K562 (cell line): ENCODE results near the gene UNC93B1. TPM values are rescaled to one million over a fixed set of nuclear protein-coding genes. Genes with fewer than 3 reads are reported as not detected.

ENCODE experiments used
- ATAC-seq: fragments of 200-7000 bp; cut with Tn5 transposase; 3 replicates; pipeline ENCODE4 v1.9.1; 2020; ENCODE audit warnings: moderate library complexity
- BruUV-seq: library from RNA; stranded (reverse); fragments of 400-500 nt; replicated peaks from 2 replicates; lab custom pipeline; 2021; lab: Mats Ljungman, UMichigan
- CTCF ChIA-PET: fragments of 300-600 bp; formaldehyde crosslinking; extraction: SDS; loops from one replicate; lab custom pipeline; 2021; ENCODE audit warnings: low intra/inter-chr PET ratio; lab: Yijun Ruan, JAX
- POLR2A ChIA-PET: fragments of 300-600, 350-650 bp; sonication (Branson Sonifier 250); formaldehyde crosslinking; extraction: SDS; loops from one replicate; lab custom pipeline; 2021; ENCODE audit warnings: antibody characterized with exemption, inconsistent platforms; lab: Yijun Ruan, JAX
- DNase-seq, 4 experiments: peaks; one replicate each; pipeline versions ENCODE4 v3.0.0 to v3.0.0-alpha.2; 2011 to 2018; ENCODE audit warnings: low spot score in 3 of 4, mixed read lengths in 3 of 4; ENCODE audit errors: extremely low read depth in 1 of 4
- FAIRE-seq: peaks from 2 replicates; lab custom pipeline; 2011; peaks lifted over from hg19 to GRCh38; lab: Jason Lieb, UNC
- H2AFZ ChIP-seq: 2 replicates; pipeline ENCODE4 v1.6.0; 2011; ENCODE audit warnings: low read depth, low read length, control low read depth, inconsistent platforms
- H3K27ac ChIP-seq: fragments of 200-600 bp; 3 replicates; pipeline ENCODE4 v1.8.0; 2011; ENCODE audit warnings: low read depth, mild to moderate bottlenecking, control low read depth, inconsistent platforms, low read length, moderate library complexity, mixed read lengths; ENCODE audit errors: extremely low read depth
- H3K27me3 ChIP-seq, 2 experiments: fragments of 300-600 bp in 1 of 2; 2 replicates in 1 of 2; 3 replicates in 1 of 2; pipeline versions ENCODE4 v1.6.0 to v1.8.0; 2011; ENCODE audit warnings: inconsistent platforms in 2 of 2, low read length in 2 of 2, mild to moderate bottlenecking in 1 of 2, mixed read lengths in 1 of 2, moderate library complexity in 1 of 2; ENCODE audit not compliant: control insufficient read depth in 2 of 2, insufficient read depth in 2 of 2
- H3K36me3 ChIP-seq: fragments of 300-600 bp; 3 replicates; pipeline ENCODE4 v1.8.0; 2011; ENCODE audit warnings: mild to moderate bottlenecking, low read length, inconsistent platforms; ENCODE audit not compliant: control insufficient read depth, insufficient read depth
- H3K4me1 ChIP-seq, 2 experiments: fragments of 200-600 bp in 1 of 2; replicated peaks in 1 of 2; 2 replicates in 1 of 2; 3 replicates in 1 of 2; pipeline versions ENCODE4 v1.5.1 to v1.8.0; 2011; ENCODE audit warnings: inconsistent platforms in 2 of 2, low read length in 2 of 2, mild to moderate bottlenecking in 1 of 2, mixed read lengths in 1 of 2, moderate library complexity in 1 of 2; ENCODE audit not compliant: control insufficient read depth in 2 of 2, insufficient read depth in 2 of 2
- H3K4me2 ChIP-seq: 2 replicates; pipeline ENCODE4 v1.6.1; 2011; ENCODE audit warnings: low read length, control low read depth, inconsistent platforms, mixed read lengths; ENCODE audit not compliant: insufficient read depth
- H3K4me3 ChIP-seq: fragments of 200-600 bp; sonication (generic), shearing (Covaris generic); 2 replicates; pipeline ENCODE4 v1.5.1; 2016; ENCODE audit warnings: control low read depth, inconsistent platforms
- H3K79me2 ChIP-seq: fragments of 200-600 bp; 3 replicates; pipeline ENCODE4 v1.8.0; 2011; ENCODE audit warnings: low read length, inconsistent platforms; ENCODE audit not compliant: control insufficient read depth, insufficient read depth
- H3K9ac ChIP-seq, 2 experiments: 2 replicates each; pipeline versions ENCODE4 v1.6.0 to v1.6.1; 2011; ENCODE audit warnings: low read depth in 2 of 2, low read length in 2 of 2, control low read depth in 1 of 2, inconsistent platforms in 1 of 2, mild to moderate bottlenecking in 1 of 2, mixed read lengths in 1 of 2; ENCODE audit not compliant: insufficient read depth in 1 of 2
- H3K9me1 ChIP-seq: one replicate; pipeline ENCODE4 v1.6.0; 2011; ENCODE audit warnings: inconsistent platforms, mild to moderate bottlenecking, low read length, moderate library complexity; ENCODE audit not compliant: control insufficient read depth, insufficient read depth
- H3K9me3 ChIP-seq: replicated peaks from 2 replicates; pipeline ENCODE4 v1.5.1; 2011; ENCODE audit warnings: low read depth, low read length, inconsistent platforms; ENCODE audit not compliant: control insufficient read depth, insufficient read depth
- H4K20me1 ChIP-seq: replicated peaks from 2 replicates; pipeline ENCODE4 v1.6.1; 2011; ENCODE audit warnings: low read length, inconsistent platforms, mixed read lengths; ENCODE audit not compliant: control insufficient read depth, insufficient read depth
- ARNT ChIP-seq, 2 experiments: fragments of 450-650 bp; IDR thresholded peaks; 2 replicates each; pipeline ENCODE4 v1.6.1; 2016; ENCODE audit warnings: mild to moderate bottlenecking in 1 of 2
- CHD4 ChIP-seq: fragments of 200-600 bp; sonication (generic); IDR thresholded peaks from 3 replicates; pipeline ENCODE4 v1.6.1; 2012; ENCODE audit warnings: low read depth, mild to moderate bottlenecking, mixed read lengths, low read length, inconsistent platforms; ENCODE audit not compliant: insufficient read depth, insufficient replicate concordance, poor library complexity, severe bottlenecking
- E2F6 ChIP-seq, 2 experiments: IDR thresholded peaks; 2 replicates each; pipeline ENCODE4 v1.6.1; 2011; ENCODE audit warnings: borderline replicate concordance in 1 of 2, control low read depth in 1 of 2, low read depth in 1 of 2, low read length in 1 of 2, mild to moderate bottlenecking in 1 of 2, mixed read lengths in 1 of 2, moderate library complexity in 1 of 2; ENCODE audit not compliant: insufficient read depth in 1 of 2, insufficient read length in 1 of 2, poor library complexity in 1 of 2, severe bottlenecking in 1 of 2; ENCODE audit errors: extremely low read depth in 1 of 2
- MEF2D ChIP-seq: conservative IDR thresholded peaks from 2 replicates; pipeline ENCODE4 v1.6.1; 2016; ENCODE audit warnings: low read depth, missing genetic modification characterization, missing compliant biosample characterization
- MYBL2 ChIP-seq, 2 experiments: fragments of 450-650 bp in 1 of 2; sonication (generic) in 1 of 2; formaldehyde crosslinking in 1 of 2; IDR thresholded peaks; 2 replicates each; pipeline versions ENCODE4 v1.6.1 to v1.8.1; 2017 to 2022; ENCODE audit warnings: borderline replicate concordance in 1 of 2, inconsistent platforms in 1 of 2, low read depth in 1 of 2, mild to moderate bottlenecking in 1 of 2, missing genetic modification reagents in 1 of 2, moderate library complexity in 1 of 2
- NFATC3 ChIP-seq: fragments of 450-650 bp; IDR thresholded peaks from 2 replicates; pipeline ENCODE4 v1.6.1; 2017; ENCODE audit warnings: mild to moderate bottlenecking
- POLR2H ChIP-seq: IDR thresholded peaks from 2 replicates; pipeline ENCODE4 v1.6.1; 2016; ENCODE audit warnings: missing genetic modification characterization, low read depth, mild to moderate bottlenecking, control low read depth, missing compliant biosample characterization, moderate library complexity
- XRCC3 ChIP-seq: fragments of 450-650 bp; IDR thresholded peaks from 2 replicates; pipeline ENCODE4 v1.6.1; 2017; ENCODE audit warnings: mild to moderate bottlenecking, moderate library complexity
- ZBTB2 ChIP-seq: fragments of 450-650 bp; IDR thresholded peaks from 2 replicates; pipeline ENCODE4 v1.6.1; 2016; ENCODE audit warnings: antibody characterized with exemption
- ZNF354B ChIP-seq: fragments of 250-450 bp; sonication (Bioruptor Pico); IDR thresholded peaks from 2 replicates; pipeline ENCODE4 v1.4.0; 2020
- WGBS: fragments of 100-300 bp; shearing (Covaris generic); methylation state at CpG from one replicate; pipeline ENCODE4 v1.1.6; 2016; ENCODE audit warnings: low coverage, mixed read lengths; ENCODE audit not compliant: insufficient coverage; ENCODE audit errors: missing lambda C conversion rate; 5-methylcytosine and 5-hydroxymethylcytosine counted together
- in situ Hi-C: fragments of 300-500 bp; cut with MboI; formaldehyde crosslinking; loops from 4 replicates; pipeline ENCODE4 v1.15.0; 2018; ENCODE audit warnings: inconsistent platforms, mixed read lengths
- intact Hi-C: fragments of 100-400 bp; cut with micrococcal nuclease; formaldehyde crosslinking; loops from 2 replicates; pipeline ENCODE4 v1.14.2; 2022
- polyA plus RNA-seq, 8 experiments: library from polyadenylated mRNA; depleted of rRNA in 4 of 8; stranded (reverse) in 5 of 8; unstranded in 3 of 8; fragments of >200 nt; fragmentation: Nextera tagmentation in 2 of 8; fragmentation: Illumina TruSeq in 1 of 8; extraction: Ambion mirVana in 2 of 8; extraction: Trizol in 1 of 8; gene quantifications; 2 replicates each; pipeline versions ENCODE4 v1.2.1 to v1.2.3, GENCODE V29; 2011 to 2014; ENCODE audit warnings: inconsistent platforms in 1 of 8, missing spikeins in 1 of 8
- total RNA-seq, 7 experiments: library from RNA; depleted of rRNA in 6 of 7; stranded (reverse); fragments of >200 nt in 6 of 7; fragmentation: Illumina TruSeq in 2 of 7; extraction: Trizol in 2 of 7; gene quantifications; 2 replicates each; pipeline versions ENCODE4 v1.2.1 to v1.2.3, GENCODE V29; 2011 to 2021; ENCODE audit warnings: low replicate concordance in 1 of 7
- TF ChIP-seq, protein P1 (sequence below), 2 experiments: fragments of 200-800 bp in 1 of 2; sonication (Bioruptor generic) in 1 of 2; sonication (generic) in 1 of 2; formaldehyde crosslinking in 1 of 2; IDR thresholded peaks in 1 of 2; conservative IDR thresholded peaks in 1 of 2; 2 replicates each; pipeline versions ENCODE4 v1.5.0 to v1.6.1; 2016 to 2020; ENCODE audit warnings: missing compliant biosample characterization in 1 of 2, missing genetic modification characterization in 1 of 2, missing genetic modification reagents in 1 of 2

The UNC93B1 gene
- total and polyA plus RNA-seq, 9 of the 15 experiments (the other 6 are each of a cell fraction or from before 2014, with no cell fraction given), result 0.10 to 13.6 (median 6.5) TPM

DNA sequence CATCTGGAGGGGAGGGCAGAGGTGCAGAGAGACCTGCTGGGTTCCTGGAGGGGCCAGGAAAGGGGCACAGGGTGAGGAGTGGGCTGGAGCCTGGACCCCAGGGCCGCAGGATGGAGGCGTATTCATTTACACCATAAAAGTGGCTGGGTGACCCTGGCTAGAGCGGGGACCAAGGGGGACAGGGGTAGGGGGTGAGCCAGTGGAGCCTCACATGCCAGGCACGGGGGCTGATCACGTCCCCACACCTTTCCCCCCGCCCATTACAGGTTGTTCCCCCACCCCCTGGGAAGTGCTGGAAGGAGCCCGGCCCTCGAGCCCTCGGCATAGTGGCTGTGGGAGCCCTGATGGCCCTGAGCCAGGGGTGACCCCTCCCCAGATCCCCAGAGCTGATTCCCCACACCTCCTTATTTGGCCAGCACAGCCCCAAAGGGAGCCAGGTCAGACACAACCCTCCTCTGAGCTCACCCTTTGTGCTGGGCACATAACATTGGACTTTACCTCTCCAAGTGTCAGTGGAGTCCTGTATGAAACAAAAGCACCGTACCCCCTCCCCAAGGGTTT is 35.7 kb upstream of the UNC93B1 start (continued):
- TF ChIP-seq CHD4, result peak; percentile 9

- in situ Hi-C loops (no loop called here), intact Hi-C loops (no loop called here)
- BruUV-seq, result TSS peak; percentile 54
- peak within 1 kb of the TSS; percentile 83 for H3K27ac ChIP-seq
- no peaks in the 10 kb centered on the region for H3K9me3 ChIP-seq
- POLR2A ChIA-PET, result interaction anchor here (0.6 to 4.9 kb wide), 9 partner anchors 7 to 622 kb away, joined by 3 to 55 read pairs (median 5); no protein-coding TSS in a partner anchor
- DNase-seq, result peak; percentile 90 to 94 (median 92)
- peaks cover 44 to 81% of the 10 kb centered on the region in 2 experiments for H3K4me1 ChIP-seq
- H3K4me2 ChIP-seq, result peak within 1 kb of the TSS; percentile 74
- peak within 1 kb of the TSS; percentile 92 for H3K4me3 ChIP-seq
- H3K36me3 ChIP-seq, result peaks cover 44% of the 10 kb centered on the region; the same call in 2 of the 3 replicates
- CTCF ChIA-PET, result no interaction called here
- peaks cover 37% of the 10 kb centered on the region for H3K79me2 ChIP-seq
- peak; percentile 80 for ATAC-seq
- no peaks in the 10 kb centered on the region for H3K27me3 ChIP-seq
- peak within 1 kb of the TSS; percentile 95 for H2AFZ ChIP-seq
- no peaks in the 10 kb centered on the region for H3K9me1 ChIP-seq
- H3K9ac ChIP-seq, result peak within 1 kb of the TSS; percentile 72 to 90
- peak; percentile 74 for FAIRE-seq
- 3% methylated on average over 43 of the region's 51 CpGs for WGBS
- H4K20me1 ChIP-seq, result no peaks in the 10 kb centered on the region
- no peak; the same call in 1 of the 2 replicates for TF ChIP-seq POLR2H (tag)
- peak; percentile 23 to 78 for TF ChIP-seq E2F6 (IDR thresholded peaks at IDR 0.05; ENCODE audit: borderline replicate concordance in 1 of 2, extremely low read depth in 1 of 2, insufficient read depth in 1 of 2, insufficient read length in 1 of 2, low read depth in 1 of 2, low read length in 1 of 2, poor library complexity in 1 of 2, severe bottlenecking in 1 of 2)
- TF ChIP-seq, protein P1, sequence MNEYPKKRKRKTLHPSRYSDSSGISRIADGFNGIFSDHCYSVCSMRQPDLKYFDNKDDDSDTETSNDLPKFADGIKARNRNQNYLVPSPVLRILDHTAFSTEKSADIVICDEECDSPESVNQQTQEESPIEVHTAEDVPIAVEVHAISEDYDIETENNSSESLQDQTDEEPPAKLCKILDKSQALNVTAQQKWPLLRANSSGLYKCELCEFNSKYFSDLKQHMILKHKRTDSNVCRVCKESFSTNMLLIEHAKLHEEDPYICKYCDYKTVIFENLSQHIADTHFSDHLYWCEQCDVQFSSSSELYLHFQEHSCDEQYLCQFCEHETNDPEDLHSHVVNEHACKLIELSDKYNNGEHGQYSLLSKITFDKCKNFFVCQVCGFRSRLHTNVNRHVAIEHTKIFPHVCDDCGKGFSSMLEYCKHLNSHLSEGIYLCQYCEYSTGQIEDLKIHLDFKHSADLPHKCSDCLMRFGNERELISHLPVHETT (CRISPR knock-in tag; conservative IDR thresholded peaks at IDR 0.05 in 1 of 2, IDR thresholded peaks at IDR 0.05 in 1 of 2), result 0 out of 4 replicates have a peak, but pooled peaks of 1 of the 2 experiments have one; percentile 37
- no peak for TF ChIP-seq NFATC3
- no peak for TF ChIP-seq MEF2D
- TF ChIP-seq MYBL2 (IDR thresholded peaks at IDR 0.05; ENCODE audit: low read depth), result no peak
- TF ChIP-seq MYBL2 (CRISPR knock-in tag; IDR thresholded peaks at IDR 0.05; ENCODE audit: borderline replicate concordance), result no peak
- no peak for TF ChIP-seq XRCC3
- no peak for TF ChIP-seq ZNF354B (CRISPR knock-in tag)
- TF ChIP-seq ARNT (IDR thresholded peaks at IDR 0.05), result 0 out of 4 replicates have a peak, but pooled peaks of 1 of the 2 experiments have one; percentile 55
- peak; percentile 19; the same call in 1 of the 2 replicates for TF ChIP-seq ZBTB2
Measured at GRCh38 chr11:68038718-68039525, 35.0 kb upstream of the UNC93B1 start, which contains the start of gene TCIRG1. Gene TCIRG1 (plus strand): TSS chr11:68039025. CDS start chr11:68041272, 2,247 bp downstream.
